ENCODE results near the gene OOSP3. TPM values are rescaled to one million over a fixed set of nuclear protein-coding genes. Genes with fewer than 3 reads are reported as not detected.
A peak's percentile ranks its signal among the peaks of the same experiment; 100 is the strongest.

OOSP3 gene
- total and polyA plus RNA-seq, 2 donors (not counting 3 experiments of a cell fraction or from before 2014, with no cell fraction given) = not detected

DNA sequence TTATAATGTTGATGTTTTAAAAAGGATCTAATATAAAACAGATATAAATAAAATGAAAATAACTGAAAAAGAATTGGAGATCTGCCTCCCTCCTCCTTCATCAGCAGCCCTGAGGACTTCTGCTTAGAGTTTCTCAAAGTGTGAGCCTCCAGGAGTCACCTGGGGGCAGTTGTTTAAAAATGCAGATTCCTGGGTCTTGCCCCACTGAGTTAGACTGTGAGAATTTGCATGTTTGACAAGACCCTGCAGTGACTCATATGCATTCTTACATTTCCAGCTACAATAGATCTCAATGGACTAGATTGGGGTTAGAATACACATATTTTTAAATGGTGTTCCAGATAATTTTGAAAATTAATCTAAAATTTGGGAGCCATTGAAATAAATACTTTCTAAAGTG is 798 bp upstream of the OOSP3 start:
- Histone ChIP-seq H3K9me1 (replicated peaks; ENCODE audit: control insufficient read depth, extremely low read depth, insufficient read depth, low read length) (peaks cover 2% of the 10 kb centered on the region), H3K4me2 (ENCODE audit: insufficient read depth, low read length) (no peak overlapping the region), H3K4me1 (ENCODE audit: control insufficient read depth, extremely low read depth, insufficient read depth, low read length) (no peaks in the 10 kb centered on the region), H3K9me3 (replicated peaks; ENCODE audit: control insufficient read depth, insufficient read depth, low read length) (no peaks in the 10 kb centered on the region), H2AFZ (ENCODE audit: low read depth, low read length) (no peak overlapping the region), H3K9ac (replicated peaks; ENCODE audit: extremely low read depth, insufficient read depth, low read length) (no peak overlapping the region), H3K36me3 (ENCODE audit: control insufficient read depth in 2 of 2, extremely low read depth in 1 of 2, insufficient read depth in 2 of 2, low read length in 2 of 2) (no peaks in the 10 kb centered on the region), H3K79me2 (ENCODE audit: control insufficient read depth, insufficient read depth, low read length) (no peaks in the 10 kb centered on the region), H3K27ac (ENCODE audit: insufficient read depth, low read depth, low read length) (no peak overlapping the region), H3K27me3 (ENCODE audit: control insufficient read depth in 2 of 2, insufficient read depth in 2 of 2, low read length in 2 of 2) (no peaks in the 10 kb centered on the region), H4K20me1 (replicated peaks; ENCODE audit: control insufficient read depth, extremely low read depth, insufficient read depth, low read length) (no peaks in the 10 kb centered on the region), H3K4me3 (replicated peaks in 1 of 3; ENCODE audit: insufficient read depth in 1 of 3, low read depth in 1 of 3, low read length in 3 of 3) (no peak overlapping the region)
- dilution Hi-C loops (cut with MboI; ENCODE audit: extremely low pct_ligation_motif_present, low sequenced_read_pairs) (no loop called here), intact Hi-C loops (cut with micrococcal nuclease) (no loop called here)
- FAIRE-seq (peak; percentile 40), DNase-seq (ENCODE audit: low read depth, low spot score) (no peak)
- TF ChIP-seq POLR2AphosphoS5 (IDR thresholded peaks at IDR 0.05; ENCODE audit: insufficient read depth, low read depth, low read length) = no peak
- TF ChIP-seq, protein P1, sequence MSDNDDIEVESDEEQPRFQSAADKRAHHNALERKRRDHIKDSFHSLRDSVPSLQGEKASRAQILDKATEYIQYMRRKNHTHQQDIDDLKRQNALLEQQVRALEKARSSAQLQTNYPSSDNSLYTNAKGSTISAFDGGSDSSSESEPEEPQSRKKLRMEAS (IDR thresholded peaks at IDR 0.05; ENCODE audit: insufficient read depth, insufficient read length) = no peak
- no TSS peak for BruUV-seq (replicated peaks)
- ChIA-PET CTCF (no interaction called here), POLR2A (no interaction called here)

DNA sequence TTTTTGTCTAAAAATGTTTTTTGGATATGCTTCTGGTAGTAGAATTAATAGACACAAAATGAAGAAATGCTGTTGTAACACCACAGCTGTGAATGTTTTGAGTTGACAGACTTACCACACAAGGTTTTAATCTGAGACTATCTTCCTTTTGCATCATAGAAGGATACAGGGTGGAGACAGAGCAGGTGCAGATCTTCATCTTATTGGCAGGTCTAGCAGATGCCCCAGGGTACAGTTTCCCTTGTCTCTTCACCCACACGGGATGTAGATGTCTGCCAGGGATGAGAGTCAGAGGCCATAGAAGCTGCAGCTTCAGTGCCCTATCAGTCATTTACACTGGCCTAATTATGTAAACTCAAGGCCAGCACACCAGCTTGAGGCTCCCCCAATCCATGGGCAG is 985 bp downstream of the OOSP3 start:
- Histone ChIP-seq H3K4me1 (ENCODE audit: control insufficient read depth, extremely low read depth, insufficient read depth, low read length) (no peaks in the 10 kb centered on the region), H2AFZ (ENCODE audit: low read depth, low read length) (no peak overlapping the region), H3K36me3 (ENCODE audit: control insufficient read depth in 2 of 2, extremely low read depth in 1 of 2, insufficient read depth in 2 of 2, low read length in 2 of 2) (no peaks in the 10 kb centered on the region), H3K4me2 (ENCODE audit: insufficient read depth, low read length) (no peak overlapping the region), H4K20me1 (replicated peaks; ENCODE audit: control insufficient read depth, extremely low read depth, insufficient read depth, low read length) (no peaks in the 10 kb centered on the region), H3K9me3 (replicated peaks; ENCODE audit: control insufficient read depth, insufficient read depth, low read length) (no peaks in the 10 kb centered on the region), H3K4me3 (replicated peaks in 1 of 3; ENCODE audit: insufficient read depth in 1 of 3, low read depth in 1 of 3, low read length in 3 of 3) (no peak overlapping the region), H3K9ac (replicated peaks; ENCODE audit: extremely low read depth, insufficient read depth, low read length) (no peak overlapping the region), H3K79me2 (ENCODE audit: control insufficient read depth, insufficient read depth, low read length) (no peaks in the 10 kb centered on the region), H3K9me1 (replicated peaks; ENCODE audit: control insufficient read depth, extremely low read depth, insufficient read depth, low read length) (peaks cover 2% of the 10 kb centered on the region), H3K27me3 (ENCODE audit: control insufficient read depth in 2 of 2, insufficient read depth in 2 of 2, low read length in 2 of 2) (no peaks in the 10 kb centered on the region), H3K27ac (ENCODE audit: insufficient read depth, low read depth, low read length) (no peak overlapping the region)
- dilution Hi-C loops (cut with MboI; ENCODE audit: extremely low pct_ligation_motif_present, low sequenced_read_pairs) = no loop called here
- BruUV-seq (replicated peaks) = no TSS peak
- FAIRE-seq (no peak), DNase-seq (ENCODE audit: low read depth, low spot score) (no peak)
- intact Hi-C loops (cut with micrococcal nuclease) = no loop called here
- POLR2A ChIA-PET = no interaction called here
- CTCF ChIA-PET = interaction anchor here (1.6 kb wide), 1 partner anchor 22 kb away, joined by 3 read pairs; no protein-coding TSS in a partner anchor
- TF ChIP-seq FOS (IDR thresholded peaks at IDR 0.05; ENCODE audit: borderline replicate concordance, insufficient read depth, low read length) (no peak), GATA2 (IDR thresholded peaks at IDR 0.05; ENCODE audit: insufficient read depth, insufficient read length, low read depth, low read length) (no peak), JUN (IDR thresholded peaks at IDR 0.05; ENCODE audit: borderline replicate concordance, insufficient read depth, insufficient read length, low read depth) (no peak)

Data from endothelial cell of umbilical vein (primary cell).